Hepatocyte (in vitro differentiated cells): Measurements from ENCODE around the gene NKPD1.

Source experiments
- EZH2 ChIP-seq: fragments of 200-600 bp; sonication (generic); IDR thresholded peaks from 2 replicates; pipeline ENCODE4 v1.6.1; 2016; ENCODE audit warnings: antibody characterized with exemption, mild to moderate bottlenecking, borderline replicate concordance
- EZH2phosphoT487 ChIP-seq: fragments of 200-600 bp; sonication (generic); IDR thresholded peaks from one replicate; pipeline ENCODE4 v1.6.1; 2018; ENCODE audit warnings: antibody characterized with exemption, mild to moderate bottlenecking, low read depth, moderate library complexity; ENCODE audit not compliant: unreplicated experiment, severe bottlenecking
- TF ChIP-seq, protein P1 (sequence below): fragments of 200-600 bp; sonication (generic); IDR thresholded peaks from 2 replicates; pipeline ENCODE4 v1.5.1; 2016; ENCODE audit warnings: antibody characterized with exemption, mild to moderate bottlenecking; ENCODE audit not compliant: poor library complexity

DNA sequence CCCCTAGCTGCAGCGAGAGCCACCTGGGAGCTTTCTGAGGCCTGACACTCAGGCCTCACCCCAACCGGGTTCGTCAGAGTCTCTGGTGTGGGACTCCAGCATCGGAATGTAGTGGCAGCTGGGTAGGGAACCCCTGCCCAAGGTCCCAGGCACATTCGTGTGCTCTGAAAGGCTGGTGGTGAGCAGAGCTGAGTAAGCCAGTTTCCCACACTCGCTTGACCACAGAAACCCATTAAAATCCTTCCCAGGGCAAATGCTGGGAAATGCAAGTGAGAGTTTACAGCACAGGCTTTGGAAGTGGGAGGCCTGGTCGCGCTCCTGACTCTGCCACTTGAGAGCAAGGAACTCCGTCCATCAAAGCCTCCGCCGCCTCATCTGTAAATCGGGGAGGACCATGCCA lies 13.0 kb upstream of the NKPD1 start:
- TF ChIP-seq, protein P1, sequence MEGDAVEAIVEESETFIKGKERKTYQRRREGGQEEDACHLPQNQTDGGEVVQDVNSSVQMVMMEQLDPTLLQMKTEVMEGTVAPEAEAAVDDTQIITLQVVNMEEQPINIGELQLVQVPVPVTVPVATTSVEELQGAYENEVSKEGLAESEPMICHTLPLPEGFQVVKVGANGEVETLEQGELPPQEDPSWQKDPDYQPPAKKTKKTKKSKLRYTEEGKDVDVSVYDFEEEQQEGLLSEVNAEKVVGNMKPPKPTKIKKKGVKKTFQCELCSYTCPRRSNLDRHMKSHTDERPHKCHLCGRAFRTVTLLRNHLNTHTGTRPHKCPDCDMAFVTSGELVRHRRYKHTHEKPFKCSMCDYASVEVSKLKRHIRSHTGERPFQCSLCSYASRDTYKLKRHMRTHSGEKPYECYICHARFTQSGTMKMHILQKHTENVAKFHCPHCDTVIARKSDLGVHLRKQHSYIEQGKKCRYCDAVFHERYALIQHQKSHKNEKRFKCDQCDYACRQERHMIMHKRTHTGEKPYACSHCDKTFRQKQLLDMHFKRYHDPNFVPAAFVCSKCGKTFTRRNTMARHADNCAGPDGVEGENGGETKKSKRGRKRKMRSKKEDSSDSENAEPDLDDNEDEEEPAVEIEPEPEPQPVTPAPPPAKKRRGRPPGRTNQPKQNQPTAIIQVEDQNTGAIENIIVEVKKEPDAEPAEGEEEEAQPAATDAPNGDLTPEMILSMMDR: no peak
- TF ChIP-seq EZH2phosphoT487: no peak
- TF ChIP-seq EZH2: no peak
